Measurements from ENCODE around the gene TRDN.
"Not testable (repeated sequence)": the region's sequence is repeated elsewhere in the genome, so short reads cannot be mapped to it uniquely, and the experiment has no call there.

TRDN gene

GRCh38 chr6:123562264-123562663 lies 74.5 kb downstream of the TRDN start:
- no peak for DNase-seq (ENCODE audit: low spot score)

- DNase-seq (ENCODE audit: low spot score): not testable (repeated sequence)
These were observed 76.9 kb downstream of the TRDN start for GRCh38 chr6:123559816-123560215.

GRCh38 chr6:123557474-123557873 lies 79.3 kb downstream of the TRDN start:
- not testable (repeated sequence) for DNase-seq (ENCODE audit: low spot score)

- DNase-seq (ENCODE audit: low spot score): no peak
These were observed 84.6 kb downstream of the TRDN start for GRCh38 chr6:123551939-123552707.

DNA sequence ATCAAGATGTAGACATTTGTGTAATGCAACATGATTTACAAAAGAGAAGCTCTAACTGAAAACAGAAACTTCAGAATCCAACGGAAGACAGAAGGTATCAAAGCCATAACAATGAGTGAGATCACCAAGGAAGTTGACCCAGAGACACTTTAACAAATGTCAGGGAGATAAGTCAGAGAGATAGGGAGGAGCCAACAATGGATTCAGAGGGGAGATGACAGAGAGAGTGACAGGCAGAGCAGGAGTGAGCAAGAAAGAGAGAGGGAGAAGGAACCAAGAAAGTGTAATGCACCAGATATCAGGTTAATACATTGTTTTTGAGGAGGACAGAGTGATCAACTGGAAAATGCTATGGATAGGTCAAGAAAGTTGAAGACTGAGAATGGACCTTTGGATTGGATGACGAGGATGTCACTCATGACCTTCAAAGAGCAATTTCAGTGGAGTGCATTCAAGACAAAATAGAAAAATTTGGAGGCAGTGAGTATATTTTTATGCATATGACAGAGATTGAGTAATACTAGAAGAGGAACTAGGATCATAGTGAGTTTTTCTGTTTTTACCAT lies 86.6 kb downstream of the TRDN start:
- DNase-seq (ENCODE audit: low spot score): no peak

DNA sequence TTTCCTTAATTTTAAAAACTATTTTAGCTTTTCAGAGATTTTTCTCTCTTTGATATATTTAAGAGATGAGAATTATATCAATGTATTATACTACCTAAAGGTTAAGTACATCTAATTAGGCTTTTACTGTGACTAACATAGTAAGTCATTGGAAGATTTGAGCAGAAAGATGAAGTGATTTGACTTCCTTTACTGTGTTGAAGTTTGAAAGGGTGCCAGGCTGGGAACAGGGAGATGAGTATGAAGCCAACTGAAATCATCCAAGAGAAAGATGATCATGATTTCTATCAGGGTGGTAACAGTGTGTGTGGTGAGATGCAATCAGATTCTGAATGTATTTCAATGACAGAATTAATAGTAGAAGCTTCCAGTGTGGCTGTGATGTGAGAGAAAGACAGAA lies 87.3 kb downstream of the TRDN start:
- no peak for DNase-seq (ENCODE audit: low spot score)

DNA sequence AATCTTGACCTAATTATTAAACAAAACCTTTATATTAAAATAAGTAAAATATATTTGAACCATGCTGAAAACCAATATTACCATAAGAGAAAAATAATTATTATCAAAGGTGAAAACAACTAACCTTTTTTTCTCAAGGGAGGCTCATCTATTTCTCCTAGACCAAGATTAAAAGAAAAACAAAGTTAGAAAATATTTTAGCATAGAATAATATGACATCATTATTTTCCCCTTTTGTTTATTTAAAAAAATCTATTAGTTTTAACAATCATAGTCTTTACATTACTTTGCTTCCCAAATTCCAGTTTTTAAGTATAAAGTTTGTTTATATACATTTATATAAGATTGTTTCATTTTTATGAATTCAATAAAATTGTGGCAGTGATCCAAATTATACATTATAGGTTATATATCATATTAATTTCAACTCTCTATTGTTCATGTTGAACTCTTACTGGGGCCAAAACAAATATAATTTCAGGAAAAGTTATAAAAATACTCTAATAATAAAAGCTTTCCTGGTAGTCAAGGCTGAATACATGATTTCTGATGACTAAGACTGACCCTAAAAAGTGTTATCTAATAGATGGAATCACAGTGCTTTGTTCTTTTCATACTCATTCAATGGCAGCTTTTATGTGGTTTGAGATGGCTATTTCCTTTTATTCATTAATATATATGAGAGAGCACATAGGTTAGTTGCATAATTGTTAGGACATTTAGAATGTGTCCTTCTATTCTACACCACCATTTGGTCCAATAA lies 89.4 kb downstream of the TRDN start:
- DNase-seq (ENCODE audit: low spot score): no peak

DNA sequence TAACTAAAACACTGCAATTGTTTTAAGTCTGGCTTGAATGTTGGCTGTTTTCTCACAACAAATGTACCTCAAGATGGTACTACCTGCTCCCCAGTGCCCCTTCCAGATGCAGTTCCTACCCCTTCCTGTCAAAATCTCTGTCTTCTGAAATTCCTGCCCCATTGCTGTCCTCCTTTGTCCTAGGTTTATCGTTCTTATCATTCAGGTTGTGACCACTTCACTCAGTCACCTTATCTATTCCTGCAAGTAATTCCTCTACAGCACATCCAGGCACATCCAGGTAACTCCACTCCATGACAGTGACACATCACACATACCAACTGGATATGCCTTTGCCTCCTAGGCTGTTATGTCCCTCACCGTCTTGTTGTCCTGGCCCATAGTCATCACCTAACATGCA lies 90.2 kb downstream of the TRDN start:
- no peak for DNase-seq (ENCODE audit: low spot score)

DNA sequence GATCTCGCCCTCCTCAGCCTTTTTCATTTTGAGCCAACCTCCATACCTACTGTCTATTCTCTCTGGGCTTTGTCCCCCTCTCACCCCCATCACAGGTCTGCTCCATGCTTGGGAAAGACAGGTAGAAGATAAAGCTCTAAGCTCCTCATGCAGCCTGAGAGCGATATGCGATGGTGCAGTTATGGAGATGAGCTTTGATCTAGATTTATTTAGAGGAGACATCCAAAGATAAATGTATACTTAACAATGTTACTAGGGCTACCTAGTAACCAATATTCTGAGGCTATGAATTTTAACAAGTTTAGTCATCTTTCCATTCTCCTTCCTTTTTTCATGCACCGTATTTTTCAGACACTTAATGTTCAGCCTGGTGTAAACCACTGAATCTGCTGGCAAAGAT lies 95.3 kb downstream of the TRDN start:
- DNase-seq (ENCODE audit: low spot score): no peak

GRCh38 chr6:123533862-123534648 lies 102.7 kb downstream of the TRDN start:
- DNase-seq (ENCODE audit: low spot score): no peak

- DNase-seq (ENCODE audit: low spot score): no peak
These were observed 106.9 kb downstream of the TRDN start for GRCh38 chr6:123529843-123530242.

DNA sequence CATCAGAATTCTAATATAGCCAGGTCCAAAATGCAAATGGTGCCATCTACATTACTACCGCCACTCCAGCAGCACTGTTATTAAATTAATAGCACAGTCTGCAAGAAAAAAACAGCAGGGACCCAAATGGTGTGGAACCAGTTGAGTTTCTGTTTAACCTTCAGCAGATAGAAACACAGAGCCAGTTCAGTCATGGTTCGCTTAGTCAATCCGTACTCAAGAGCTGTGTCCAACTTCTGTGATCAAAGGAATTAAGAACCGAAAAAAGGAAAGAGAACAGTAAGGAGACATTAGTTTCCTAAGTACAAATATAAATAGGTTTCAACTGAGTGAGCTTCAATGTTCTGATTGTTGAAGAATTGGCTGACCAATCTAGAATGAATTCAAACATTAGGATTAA lies 107.7 kb downstream of the TRDN start:
- no peak for DNase-seq (ENCODE audit: low spot score)

- DNase-seq (ENCODE audit: low spot score): no peak
These were observed 109.3 kb downstream of the TRDN start for GRCh38 chr6:123527406-123527805.

GRCh38 chr6:123526128-123526527 lies 110.6 kb downstream of the TRDN start:
- no peak for DNase-seq (ENCODE audit: low spot score)

DNA sequence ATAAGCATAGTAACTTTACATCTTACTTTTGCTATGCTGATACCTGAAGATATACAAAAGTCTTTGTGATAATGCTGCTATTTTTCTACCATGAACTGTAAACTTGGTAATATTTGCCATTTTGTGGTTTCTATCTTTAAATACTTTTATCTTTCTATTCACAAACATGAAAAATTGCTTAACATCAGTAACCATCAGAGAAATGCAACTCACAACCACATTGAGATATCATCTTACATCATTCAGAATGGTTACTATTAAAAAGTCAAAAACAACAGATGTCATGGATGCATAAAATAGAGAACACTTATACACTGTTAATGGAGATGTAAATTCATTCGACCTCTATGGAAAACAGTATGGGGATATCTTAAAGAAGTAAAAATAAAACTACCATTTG lies 112.0 kb downstream of the TRDN start:
- no peak for DNase-seq (ENCODE audit: low spot score)

DNA sequence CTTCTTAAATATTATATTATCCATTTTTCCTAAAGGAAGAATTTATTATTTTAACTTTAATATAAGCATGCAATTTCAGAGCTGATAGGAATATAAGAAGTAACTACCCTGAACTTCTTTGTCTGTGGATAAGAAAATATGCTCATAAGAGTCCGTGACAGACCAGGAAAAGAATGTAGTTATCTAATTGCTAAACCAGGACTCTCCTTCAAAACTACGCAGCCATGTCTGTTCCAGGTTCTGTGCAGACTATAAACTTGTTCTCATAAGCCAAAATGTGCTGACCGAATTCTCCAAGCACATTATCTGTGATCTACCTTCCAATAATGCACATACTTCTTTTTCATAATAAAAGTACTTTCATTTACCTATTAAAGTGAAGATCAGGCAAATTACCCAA lies 116.5 kb downstream of the TRDN start:
- DNase-seq (ENCODE audit: low spot score): no peak

- no peak for DNase-seq (ENCODE audit: low spot score)
These were observed 117.6 kb downstream of the TRDN start for GRCh38 chr6:123519189-123519505.

DNA sequence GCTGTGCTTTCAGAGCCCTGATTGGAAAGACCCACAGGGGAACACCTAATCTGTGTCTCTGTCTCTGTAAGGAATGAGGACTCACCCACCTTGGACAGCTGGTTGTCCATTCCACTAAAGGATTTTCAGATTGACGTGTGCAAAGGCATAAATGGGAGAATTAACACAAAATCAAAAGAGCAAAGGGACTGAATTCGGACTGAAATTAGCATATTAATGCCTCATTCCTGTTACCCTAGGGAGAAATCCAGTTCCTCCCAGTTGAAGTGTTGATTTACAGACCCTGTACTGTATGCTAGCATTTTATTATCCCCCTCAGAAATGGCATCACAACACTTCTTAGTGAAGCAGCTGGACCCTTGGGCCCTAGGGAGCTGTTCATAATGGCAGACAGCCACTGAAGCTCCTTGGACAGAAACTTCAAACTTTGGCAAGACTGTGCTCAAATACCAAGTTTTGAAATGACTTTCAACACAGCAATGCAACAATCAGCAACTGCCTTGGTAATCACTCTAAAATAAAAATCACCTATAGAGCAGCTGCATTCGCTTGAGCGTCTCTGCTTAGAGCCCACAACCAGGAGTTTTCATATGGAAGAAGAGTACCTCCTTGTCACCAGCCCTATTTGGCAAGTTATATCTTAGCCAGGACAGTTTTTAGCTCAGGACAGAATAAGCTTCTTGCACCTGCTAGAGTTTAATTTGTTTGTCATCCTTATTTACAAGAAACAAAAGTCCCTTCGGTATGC lies 118.1 kb downstream of the TRDN start:
- DNase-seq (ENCODE audit: low spot score): no peak

DNA sequence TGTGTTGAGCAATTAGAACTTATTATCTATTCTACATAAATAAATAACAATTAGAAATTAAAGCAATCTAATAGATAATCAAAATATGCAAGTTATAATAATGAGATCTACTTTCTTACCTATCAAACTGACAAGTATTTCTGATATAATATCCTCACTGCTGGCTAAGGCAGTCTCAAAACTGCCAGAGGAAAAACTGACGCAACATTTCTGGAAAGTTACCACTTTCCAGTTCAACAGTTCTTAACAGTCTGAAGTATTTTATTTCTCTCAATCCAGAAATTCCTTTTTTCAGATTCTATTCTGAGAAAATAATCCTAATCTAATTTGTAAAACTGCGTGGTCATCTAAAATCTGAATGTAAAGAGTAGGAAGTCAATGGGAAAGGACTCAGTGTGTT lies 121.0 kb downstream of the TRDN start:
- no peak for DNase-seq (ENCODE audit: low spot score)

GRCh38 chr6:123509112-123509511 lies 127.6 kb downstream of the TRDN start:
- no peak for DNase-seq (ENCODE audit: low spot score)

GRCh38 chr6:123508290-123508689 lies 128.5 kb downstream of the TRDN start:
- DNase-seq (ENCODE audit: low spot score): no peak

DNA sequence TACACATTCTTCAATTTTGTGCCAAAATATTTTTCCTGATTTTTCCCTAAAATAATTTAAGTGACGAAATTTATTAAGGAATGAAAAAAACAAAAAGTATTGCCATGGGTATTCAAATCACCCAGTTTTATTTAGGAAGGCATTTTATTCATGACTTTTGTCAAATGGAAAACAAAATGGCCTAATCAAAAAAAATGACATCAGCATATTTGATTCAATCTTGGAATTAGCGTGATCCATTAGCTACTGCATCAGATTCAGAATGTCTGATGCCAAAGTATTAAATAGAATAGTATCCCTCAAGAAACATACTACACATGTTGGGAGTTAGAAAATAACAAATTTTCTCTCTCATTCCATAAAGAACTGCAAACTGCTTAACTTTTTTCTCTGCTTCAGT lies 129.2 kb downstream of the TRDN start:
- DNase-seq (ENCODE audit: low spot score): no peak

All from kidney capillary endothelial cell (primary cell).